Measurements from ENCODE around the gene PHACTR1.

The PHACTR1 gene

GRCh38 chr6:13005994-13006393 is 289.4 kb downstream of the PHACTR1 start:
- no peaks in the 10 kb centered on the region for H3K36me3 ChIP-seq (replicated peaks; ENCODE audit: low read depth, low read length)
- H3K4me2 ChIP-seq (ENCODE audit: low read length): no peak overlapping the region
- no peak for TF ChIP-seq CTCF (IDR thresholded peaks at IDR 0.05; ENCODE audit: low read depth, low read length)
- TF ChIP-seq EZH2phosphoT487 (IDR thresholded peaks at IDR 0.05; ENCODE audit: low read depth): no peak
- H2AFZ ChIP-seq (ENCODE audit: low read depth, low read length): no peak overlapping the region
- H3K9me3 ChIP-seq (ENCODE audit: insufficient read depth, low read length): no peaks in the 10 kb centered on the region
- H3K9ac ChIP-seq (ENCODE audit: low read length): no peak overlapping the region
- H3K27ac ChIP-seq (ENCODE audit: low read length): no peak overlapping the region
- no peaks in the 10 kb centered on the region for H4K20me1 ChIP-seq (ENCODE audit: insufficient read depth, low read length)
- H3K4me3 ChIP-seq (ENCODE audit: low read length): no peak overlapping the region
- H3K4me1 ChIP-seq (ENCODE audit: low read length): no peaks in the 10 kb centered on the region
- H3K79me2 ChIP-seq (ENCODE audit: low read length): no peaks in the 10 kb centered on the region
- no peaks in the 10 kb centered on the region; the same call in 1 of the 2 replicates for H3K27me3 ChIP-seq (ENCODE audit: low read depth, low read length)

GRCh38 chr6:13006578-13007300 is 290.2 kb downstream of the PHACTR1 start:
- Histone ChIP-seq H3K79me2 (ENCODE audit: low read length) (no peaks in the 10 kb centered on the region), H2AFZ (ENCODE audit: low read depth, low read length) (no peak overlapping the region)
- no peak for TF ChIP-seq CTCF (IDR thresholded peaks at IDR 0.05; ENCODE audit: low read depth, low read length)
- TF ChIP-seq EZH2phosphoT487 (IDR thresholded peaks at IDR 0.05; ENCODE audit: low read depth): no peak

GRCh38 chr6:13007744-13008143 is 291.2 kb downstream of the PHACTR1 start:
- Histone ChIP-seq H3K79me2 (ENCODE audit: low read length) (no peaks in the 10 kb centered on the region), H3K4me1 (ENCODE audit: low read length) (no peaks in the 10 kb centered on the region), H3K4me3 (ENCODE audit: low read length) (no peak overlapping the region), H3K9me3 (ENCODE audit: insufficient read depth, low read length) (no peaks in the 10 kb centered on the region), H3K9ac (ENCODE audit: low read length) (no peak overlapping the region), H2AFZ (ENCODE audit: low read depth, low read length) (no peak overlapping the region), H3K4me2 (ENCODE audit: low read length) (no peak overlapping the region), H3K36me3 (replicated peaks; ENCODE audit: low read depth, low read length) (no peaks in the 10 kb centered on the region), H3K27ac (ENCODE audit: low read length) (no peak overlapping the region), H4K20me1 (ENCODE audit: insufficient read depth, low read length) (no peaks in the 10 kb centered on the region), H3K27me3 (ENCODE audit: low read depth, low read length) (no peaks in the 10 kb centered on the region; the same call in 1 of the 2 replicates)
- no peak for TF ChIP-seq EZH2phosphoT487 (IDR thresholded peaks at IDR 0.05; ENCODE audit: low read depth)
- TF ChIP-seq CTCF (IDR thresholded peaks at IDR 0.05; ENCODE audit: low read depth, low read length): no peak

More at GRCh38 chr6:13006578-13007300, 290.2 kb downstream of the PHACTR1 start:
- no peaks in the 10 kb centered on the region for H4K20me1 ChIP-seq (ENCODE audit: insufficient read depth, low read length)
- H3K4me2 ChIP-seq (ENCODE audit: low read length): no peak overlapping the region
- H3K9me3 ChIP-seq (ENCODE audit: insufficient read depth, low read length): no peaks in the 10 kb centered on the region
- H3K9ac ChIP-seq (ENCODE audit: low read length): no peak overlapping the region
- no peaks in the 10 kb centered on the region; the same call in 1 of the 2 replicates for H3K27me3 ChIP-seq (ENCODE audit: low read depth, low read length)
- no peaks in the 10 kb centered on the region for H3K4me1 ChIP-seq (ENCODE audit: low read length)
- H3K27ac ChIP-seq (ENCODE audit: low read length): no peak overlapping the region
- H3K36me3 ChIP-seq (replicated peaks; ENCODE audit: low read depth, low read length): no peaks in the 10 kb centered on the region
- no peak overlapping the region for H3K4me3 ChIP-seq (ENCODE audit: low read length)

- no peaks in the 10 kb centered on the region; the same call in 1 of the 2 replicates for H3K27me3 ChIP-seq (ENCODE audit: low read depth, low read length)
- no peaks in the 10 kb centered on the region for H3K9me3 ChIP-seq (ENCODE audit: insufficient read depth, low read length)
- no peak overlapping the region for H3K4me2 ChIP-seq (ENCODE audit: low read length)
- no peaks in the 10 kb centered on the region for H3K79me2 ChIP-seq (ENCODE audit: low read length)
- H3K36me3 ChIP-seq (replicated peaks; ENCODE audit: low read depth, low read length): no peaks in the 10 kb centered on the region
- H2AFZ ChIP-seq (ENCODE audit: low read depth, low read length): no peak overlapping the region
- H3K27ac ChIP-seq (ENCODE audit: low read length): no peak overlapping the region
- H3K9ac ChIP-seq (ENCODE audit: low read length): no peak overlapping the region
- H3K4me1 ChIP-seq (ENCODE audit: low read length): no peaks in the 10 kb centered on the region
- H4K20me1 ChIP-seq (ENCODE audit: insufficient read depth, low read length): no peaks in the 10 kb centered on the region
- no peak overlapping the region for H3K4me3 ChIP-seq (ENCODE audit: low read length)
- TF ChIP-seq CTCF (IDR thresholded peaks at IDR 0.05; ENCODE audit: low read depth, low read length) (no peak), EZH2phosphoT487 (IDR thresholded peaks at IDR 0.05; ENCODE audit: low read depth) (no peak)
Measured at GRCh38 chr6:13009031-13009430, 292.5 kb downstream of the PHACTR1 start.

Data from OCI-LY3 (cell line).